SU-DHL-6 (cell line): ENCODE data around the gene ZP1.

Experiments
- CTCF ChIP-seq: fragments of 200-600 bp; sonication (generic); IDR thresholded peaks from one replicate; pipeline ENCODE4 v1.5.1; 2017; ENCODE audit warnings: antibody characterized with exemption, mild to moderate bottlenecking, low read length, moderate library complexity; ENCODE audit not compliant: insufficient read depth, poor library complexity, severe bottlenecking
- EZH2phosphoT487 ChIP-seq: fragments of 200-600 bp; sonication (generic), shearing (Covaris generic); conservative IDR thresholded peaks from 2 replicates; pipeline ENCODE4 v1.6.1; 2018; ENCODE audit warnings: mild to moderate bottlenecking, antibody characterized with exemption, low read length, moderate library complexity, mixed read lengths

DNA sequence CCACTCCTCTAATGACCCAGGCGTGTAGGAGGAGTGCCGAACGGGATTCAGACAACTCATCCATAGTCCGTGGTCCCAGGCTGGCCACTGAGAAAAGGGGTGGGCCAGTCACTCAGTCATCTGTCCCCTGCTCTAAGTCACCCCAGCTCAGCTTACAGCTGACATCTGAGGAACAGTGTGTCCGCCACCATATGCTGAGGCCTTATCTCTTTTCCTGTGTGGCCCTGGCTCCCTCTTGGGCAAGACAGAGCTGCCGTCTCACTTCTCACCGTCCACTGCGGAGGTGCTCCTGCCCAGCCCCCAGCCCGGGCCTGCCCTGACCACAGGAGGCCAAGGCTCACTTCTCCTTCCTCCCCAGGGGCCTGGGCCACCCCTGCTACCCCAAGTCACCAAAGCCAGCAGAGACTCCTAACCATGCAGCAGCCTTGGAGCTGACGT lies 18.6 kb upstream of the ZP1 start:
- TF ChIP-seq CTCF = no peak
- no peak for TF ChIP-seq EZH2phosphoT487
